Aorta (tissue), 5 donors: ENCODE data around the gene IDUA. TPM values are rescaled to one million over a fixed set of nuclear protein-coding genes. Genes with fewer than 3 reads are reported as not detected.
A peak's percentile ranks its signal among the peaks of the same experiment; 100 is the strongest.
"Not testable (repeated sequence)": the region's sequence is repeated elsewhere in the genome, so short reads cannot be mapped to it uniquely, and the experiment has no call there.

Experiments used
- ATAC-seq: fragments of 200-7000 bp; cut with Tn5 transposase; one replicate; pipeline ENCODE4 v1.9.1; 2022; ENCODE audit warnings: moderate library complexity; ENCODE audit not compliant: low FRiP score
- DNase-seq, 2 donors: peaks; one replicate each; pipeline ENCODE4 v3.0.0-alpha.2; 2020
- H3K27ac ChIP-seq, 2 donors: one replicate each; pipeline ENCODE4 v1.5.1; 2013; ENCODE audit warnings: low read length in 2 of 2, mild to moderate bottlenecking in 2 of 2, moderate library complexity in 2 of 2, control low read depth in 1 of 2, inconsistent platforms in 1 of 2, low read depth in 1 of 2
- H3K27me3 ChIP-seq, 2 donors: one replicate each; pipeline ENCODE4 v1.6.1; 2013; ENCODE audit warnings: control low read depth in 1 of 2, low read length in 1 of 2, mild to moderate bottlenecking in 1 of 2, moderate library complexity in 1 of 2; ENCODE audit not compliant: insufficient read depth in 2 of 2, control insufficient read depth in 1 of 2
- H3K36me3 ChIP-seq, 2 donors: one replicate each; pipeline ENCODE4 v1.6.1; 2013; ENCODE audit warnings: control low read depth in 1 of 2, low read length in 1 of 2, mild to moderate bottlenecking in 1 of 2; ENCODE audit not compliant: insufficient read depth in 2 of 2, control insufficient read depth in 1 of 2
- H3K4me1 ChIP-seq, 2 donors: one replicate each; pipeline ENCODE4 v1.6.1; 2013; ENCODE audit warnings: low read length in 2 of 2, control low read depth in 1 of 2, mild to moderate bottlenecking in 1 of 2, moderate library complexity in 1 of 2; ENCODE audit not compliant: insufficient read depth in 2 of 2, control insufficient read depth in 1 of 2
- H3K4me3 ChIP-seq, 2 donors: one replicate each; pipeline ENCODE4 v1.5.1; 2013; ENCODE audit warnings: low read length in 2 of 2, control low read depth in 1 of 2, mild to moderate bottlenecking in 1 of 2
- H3K9me3 ChIP-seq: one replicate; pipeline ENCODE4 v1.6.1; 2013; ENCODE audit warnings: mild to moderate bottlenecking, low read length; ENCODE audit not compliant: control insufficient read depth
- WGBS, 2 donors: extraction: QIAGEN DNeasy Blood & Tissue Kit; methylation state at CpG; one replicate each; pipeline ENCODE4 v1.1.7; 2013; 5-methylcytosine and 5-hydroxymethylcytosine counted together
- intact Hi-C, 2 donors: fragments of 100-400 bp; cut with DNase I; formaldehyde crosslinking; loops; one replicate each; pipeline versions ENCODE4 v1.14.2 to v1.15.0; 2022
- long read RNA-seq, 2 donors: library from polyadenylated mRNA; unstranded; transcript quantifications; one replicate each; pipeline ENCODE4 v2.0.0, GENCODE V29; 2020 to 2021
- polyA plus RNA-seq, 2 donors: library from polyadenylated mRNA; stranded (reverse); fragments of 200-250 nt; gene quantifications; one replicate each; pipeline ENCODE4 v1.2.3, GENCODE V29; 2013
- total RNA-seq, 2 donors: library from RNA; stranded (reverse); fragmentation: NEBNext Ultra II Directional; extraction: Animal tissue kit (Norgen Biotek cat#: 25700); gene quantifications; one replicate each; pipeline ENCODE4 v1.2.1, GENCODE V29; 2021
- donor health status: healthy with polysubstance abuse.
- donor health status: Bipolar disorder and iron deficiency.
- donor health status: DM: no; HTN: no; CAD: no.
- donor health status: DM: no; HTN: no; CAD: no.
- donor health status: DM: yes; HTN: yes; CAD: no.

IDUA gene
- total RNA-seq (10 to 100 TPM; 27.5 to 44.2 TPM), polyA plus RNA-seq (10 to 100 TPM in 1 of 2 donors, 1 to 10 TPM in 1; 5.9 to 42.5 TPM)
- long read RNA-seq, donor 1, partial matches to known transcripts: 0 of 3 reads
- long read RNA-seq, donor 1, other reads (novel, unspliced or antisense): 2 of 3 reads
- long read RNA-seq, donor 2, transcript IDUA-201 (14 exons, 2,163 nt): major isoform, 5 of 26 reads
- long read RNA-seq, donor 2, partial matches to known transcripts: 7 of 26 reads
- long read RNA-seq, donor 2, other reads (novel, unspliced or antisense): 13 of 26 reads

- Histone ChIP-seq H3K4me3 (peak within 1 kb of the TSS; percentile 38 to 58), H3K27me3 (no peaks in the 10 kb centered on the region), H3K27ac (no peak within 1 kb of the TSS), H3K36me3 (no peaks in the 10 kb centered on the region), H3K4me1 (no peaks in the 10 kb centered on the region), H3K9me3 (no peaks in the 10 kb centered on the region)
- intact Hi-C loops: loop anchor here in 1 of 2 donors (5.0 kb wide), 1 partner anchor 55 kb away; the partner anchor contains the start of genes GAK and TMEM175
- DNase-seq: peak; percentile 91 to 93
- 1% methylated on average over 52 to 69 of the region's 69 CpGs for WGBS, 2 donors
- ATAC-seq: peak; percentile 90
Measured at GRCh38 chr4:986879-987623, at the start of gene IDUA. IDUA (plus strand) TSS chr4:987044; CDS start chr4:987085, 41 bp downstream.

DNA sequence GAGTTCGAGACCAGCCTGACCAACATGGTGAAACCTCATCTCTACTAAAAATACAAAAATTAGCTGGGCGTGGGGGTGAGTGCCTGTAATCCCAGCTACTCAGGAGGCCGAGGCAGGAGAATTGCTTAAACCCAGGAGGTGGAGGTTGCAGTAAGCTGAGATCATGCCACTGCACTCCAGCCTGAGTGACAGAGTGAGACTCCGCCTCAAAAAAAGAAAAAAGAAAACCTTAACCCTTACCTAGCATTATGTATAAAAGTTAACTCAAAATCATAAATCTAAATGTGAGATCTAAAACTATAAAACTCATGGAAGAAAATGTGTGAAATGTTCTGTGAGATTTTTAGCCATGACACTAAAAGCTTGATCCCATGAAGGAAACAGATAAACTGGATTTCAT lies 47.3 kb upstream of the IDUA start:
- H3K27me3 ChIP-seq, DNase-seq, H3K9me3 ChIP-seq, H3K27ac ChIP-seq, ATAC-seq, H3K36me3 ChIP-seq, intact Hi-C loops, H3K4me1 ChIP-seq, H3K4me3 ChIP-seq: not testable (repeated sequence)
- WGBS, 2 donors: 84% methylated on average over 4 of the region's 4 CpGs

- Histone ChIP-seq H3K4me1 (no peaks in the 10 kb centered on the region), H3K27ac (no peak overlapping the region), H3K36me3 (no peaks in the 10 kb centered on the region), H3K27me3 (no peaks in the 10 kb centered on the region), H3K4me3 (no peak overlapping the region), H3K9me3 (no peaks in the 10 kb centered on the region)
- ATAC-seq: no peak
- intact Hi-C loops: no loop called here
- 65 to 68% methylated on average over 28 of the region's 28 CpGs for WGBS, 2 donors
- no peak for DNase-seq
Measured at GRCh38 chr4:945274-946102, 41.4 kb upstream of the IDUA start.

GRCh38 chr4:946103-946450 lies 40.8 kb upstream of the IDUA start:
- ATAC-seq (no peak), DNase-seq (no peak)
- H3K27me3 ChIP-seq: no peaks in the 10 kb centered on the region
- H3K27ac ChIP-seq: no peak overlapping the region
- no peak overlapping the region for H3K4me3 ChIP-seq
- H3K9me3 ChIP-seq: no peaks in the 10 kb centered on the region
- intact Hi-C loops: no loop called here
- no peaks in the 10 kb centered on the region for H3K36me3 ChIP-seq
- no peaks in the 10 kb centered on the region for H3K4me1 ChIP-seq
- WGBS, 2 donors: 74 to 77% methylated on average over 9 of the region's 9 CpGs

GRCh38 chr4:946517-947471 lies 40.0 kb upstream of the IDUA start:
- no peaks in the 10 kb centered on the region for H3K9me3 ChIP-seq
- H3K4me1 ChIP-seq: no peaks in the 10 kb centered on the region
- no peak overlapping the region for H3K27ac ChIP-seq
- 63 to 64% methylated on average over 62 of the region's 62 CpGs for WGBS, 2 donors
- DNase-seq: peak in 1 of 2 donors; percentile 48
- intact Hi-C loops: no loop called here
- H3K27me3 ChIP-seq: no peaks in the 10 kb centered on the region
- H3K4me3 ChIP-seq: no peak overlapping the region
- no peaks in the 10 kb centered on the region for H3K36me3 ChIP-seq
- no peak for ATAC-seq

- 94% methylated on average over 17 to 19 of the region's 19 CpGs for WGBS, 2 donors
- DNase-seq (peak in 1 of 2 donors; percentile 63), ATAC-seq (peak; percentile 20)
- no peak overlapping the region for H3K4me3 ChIP-seq
- intact Hi-C loops: no loop called here
- no peaks in the 10 kb centered on the region for H3K27me3 ChIP-seq
- H3K9me3 ChIP-seq: no peaks in the 10 kb centered on the region
- H3K27ac ChIP-seq: no peak overlapping the region
- no peaks in the 10 kb centered on the region for H3K4me1 ChIP-seq
- H3K36me3 ChIP-seq: no peaks in the 10 kb centered on the region
Measured at GRCh38 chr4:947491-947971, 39.3 kb upstream of the IDUA start.

DNA sequence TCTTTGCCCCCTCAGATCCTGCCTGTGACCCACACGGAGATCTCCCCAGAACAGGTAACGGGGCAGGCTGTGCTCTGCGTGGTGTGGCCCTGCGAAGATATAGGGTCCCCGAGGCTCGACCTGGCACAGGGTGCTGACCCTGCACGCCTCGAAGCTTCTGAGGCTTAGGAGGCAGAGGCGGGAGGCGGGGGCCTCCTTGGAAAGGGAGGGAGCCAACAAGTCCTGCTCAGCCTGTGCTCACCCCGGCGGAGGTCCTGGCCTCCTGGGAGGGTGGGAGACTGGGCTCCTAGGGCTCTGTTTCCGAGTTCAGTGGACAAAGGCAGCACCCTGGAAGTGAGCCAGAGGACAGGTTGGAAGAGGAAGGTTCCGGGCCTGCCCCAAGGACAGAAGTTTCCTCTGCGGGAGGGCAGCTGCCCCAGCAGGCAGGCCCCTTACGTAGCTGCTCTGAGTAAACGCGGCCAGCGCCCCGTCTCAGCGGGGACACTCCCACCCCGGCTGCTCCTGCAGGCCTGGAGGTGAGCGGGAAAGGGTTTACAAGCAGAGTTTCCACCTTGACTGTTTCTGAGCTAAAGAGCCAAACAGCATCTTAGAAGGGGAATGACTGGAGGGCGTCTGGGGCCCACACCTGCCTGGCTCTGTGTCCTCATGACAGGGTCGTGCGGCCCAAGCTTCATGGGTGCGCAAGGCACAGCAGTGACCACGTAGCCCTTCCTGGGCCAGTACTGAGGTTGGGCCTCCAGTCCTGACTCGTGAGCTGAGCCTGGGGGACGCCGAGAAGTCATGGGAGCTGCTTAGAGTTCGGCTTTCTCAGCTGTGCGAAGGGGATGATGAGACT lies 38.5 kb upstream of the IDUA start:
- peak; percentile 24 to 65 for DNase-seq
- Histone ChIP-seq H3K27ac (no peak overlapping the region), H3K36me3 (no peaks in the 10 kb centered on the region), H3K4me1 (no peaks in the 10 kb centered on the region), H3K9me3 (no peaks in the 10 kb centered on the region), H3K27me3 (no peaks in the 10 kb centered on the region), H3K4me3 (no peak overlapping the region)
- WGBS, 2 donors: 86 to 87% methylated on average over 33 of the region's 33 CpGs
- intact Hi-C loops: no loop called here
- no peak for ATAC-seq
